C4-2B (cell line): ENCODE measurements around the gene RADIL.

Experiments used
- H3K27ac ChIP-seq: fragments of 450-650 bp; 2 replicates; pipeline ENCODE4 v1.5.1; 2017
- ZFX ChIP-seq: fragments of 450-650 bp; IDR thresholded peaks from 2 replicates; pipeline ENCODE4 v1.6.1; 2017
- TF ChIP-seq, protein P1 (sequence below): fragments of 450-650 bp; conservative IDR thresholded peaks from 2 replicates; pipeline ENCODE4 v1.5.1; 2017; ENCODE audit warnings: mild to moderate bottlenecking

Gene RADIL

DNA sequence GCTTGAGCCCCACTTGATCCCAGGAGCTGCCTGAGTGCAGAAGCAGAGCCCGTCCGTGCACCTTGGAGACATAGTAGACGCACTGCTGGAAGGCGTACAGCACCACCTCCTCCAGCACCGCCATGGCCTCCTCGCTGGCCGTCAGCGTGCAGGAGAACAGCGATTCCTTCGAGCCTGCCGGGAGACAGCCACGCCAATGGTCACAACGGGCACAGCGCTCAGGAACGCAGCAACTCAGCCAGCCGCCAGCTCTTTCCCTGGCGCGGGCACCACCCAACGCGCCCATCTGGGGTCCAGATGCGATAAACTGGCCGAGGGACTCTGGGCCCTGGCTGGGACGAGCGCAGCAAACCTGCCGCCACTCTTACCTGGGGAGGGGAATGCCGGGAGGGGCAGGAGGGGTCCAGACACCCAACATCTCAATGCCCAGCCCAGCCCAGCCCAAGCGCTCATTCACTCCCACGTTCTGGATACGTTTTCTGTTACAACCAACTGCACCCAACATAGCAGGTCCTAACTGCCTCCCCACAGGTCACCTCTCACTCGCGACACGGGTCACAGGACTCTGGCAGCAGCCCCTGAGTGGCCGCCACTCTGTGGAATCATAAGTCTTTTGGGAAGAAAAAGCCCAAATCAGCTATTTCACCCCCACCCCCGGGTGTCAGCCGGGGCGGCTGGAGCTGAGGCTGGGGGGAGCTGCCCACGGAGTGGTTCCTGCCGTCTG lies 66.2 kb downstream of the RADIL start:
- TF ChIP-seq, protein P1, sequence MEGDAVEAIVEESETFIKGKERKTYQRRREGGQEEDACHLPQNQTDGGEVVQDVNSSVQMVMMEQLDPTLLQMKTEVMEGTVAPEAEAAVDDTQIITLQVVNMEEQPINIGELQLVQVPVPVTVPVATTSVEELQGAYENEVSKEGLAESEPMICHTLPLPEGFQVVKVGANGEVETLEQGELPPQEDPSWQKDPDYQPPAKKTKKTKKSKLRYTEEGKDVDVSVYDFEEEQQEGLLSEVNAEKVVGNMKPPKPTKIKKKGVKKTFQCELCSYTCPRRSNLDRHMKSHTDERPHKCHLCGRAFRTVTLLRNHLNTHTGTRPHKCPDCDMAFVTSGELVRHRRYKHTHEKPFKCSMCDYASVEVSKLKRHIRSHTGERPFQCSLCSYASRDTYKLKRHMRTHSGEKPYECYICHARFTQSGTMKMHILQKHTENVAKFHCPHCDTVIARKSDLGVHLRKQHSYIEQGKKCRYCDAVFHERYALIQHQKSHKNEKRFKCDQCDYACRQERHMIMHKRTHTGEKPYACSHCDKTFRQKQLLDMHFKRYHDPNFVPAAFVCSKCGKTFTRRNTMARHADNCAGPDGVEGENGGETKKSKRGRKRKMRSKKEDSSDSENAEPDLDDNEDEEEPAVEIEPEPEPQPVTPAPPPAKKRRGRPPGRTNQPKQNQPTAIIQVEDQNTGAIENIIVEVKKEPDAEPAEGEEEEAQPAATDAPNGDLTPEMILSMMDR, result no peak
- no peak for TF ChIP-seq ZFX
- H3K27ac ChIP-seq, result no peak overlapping the region

DNA sequence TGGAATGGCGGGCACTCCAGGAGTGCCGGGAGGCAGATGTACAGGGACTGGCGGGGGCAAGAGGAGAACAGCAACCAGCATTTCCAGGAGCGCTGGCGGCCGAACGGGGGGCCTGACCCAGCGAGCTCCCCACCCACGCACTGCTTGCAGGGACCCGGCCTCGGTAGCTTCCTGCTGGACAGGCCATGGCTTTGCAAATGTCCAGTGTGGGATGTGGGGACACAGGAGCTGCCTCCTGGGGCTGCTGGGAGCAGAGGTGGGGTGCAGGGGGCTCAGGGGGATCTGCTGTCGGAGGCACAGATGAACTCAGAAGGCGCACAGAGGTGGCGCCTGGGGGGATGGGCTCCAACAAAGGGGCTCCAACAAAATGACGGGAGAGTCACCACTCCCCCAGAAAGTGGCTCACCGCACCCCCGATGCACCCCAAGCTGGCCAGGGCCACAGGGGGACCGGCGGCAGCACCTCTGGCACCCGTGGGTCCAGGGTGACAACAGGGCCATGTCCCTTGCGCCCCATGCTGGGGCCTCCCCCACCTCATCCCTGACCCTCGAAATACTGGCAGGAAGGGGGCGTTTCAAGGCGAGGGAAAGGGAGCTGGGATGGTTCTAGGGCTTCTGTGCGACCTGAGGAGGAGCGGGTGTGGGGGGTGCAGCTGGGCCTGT lies 67.0 kb downstream of the RADIL start:
- TF ChIP-seq, protein P1, result no peak
- TF ChIP-seq ZFX, result no peak
- H3K27ac ChIP-seq, result no peak overlapping the region

GRCh38 chr7:4815609-4816418 lies 67.7 kb downstream of the RADIL start:
- no peak overlapping the region for H3K27ac ChIP-seq
- no peak for TF ChIP-seq ZFX
- TF ChIP-seq, protein P1, result no peak; the same call in 1 of the 2 replicates

DNA sequence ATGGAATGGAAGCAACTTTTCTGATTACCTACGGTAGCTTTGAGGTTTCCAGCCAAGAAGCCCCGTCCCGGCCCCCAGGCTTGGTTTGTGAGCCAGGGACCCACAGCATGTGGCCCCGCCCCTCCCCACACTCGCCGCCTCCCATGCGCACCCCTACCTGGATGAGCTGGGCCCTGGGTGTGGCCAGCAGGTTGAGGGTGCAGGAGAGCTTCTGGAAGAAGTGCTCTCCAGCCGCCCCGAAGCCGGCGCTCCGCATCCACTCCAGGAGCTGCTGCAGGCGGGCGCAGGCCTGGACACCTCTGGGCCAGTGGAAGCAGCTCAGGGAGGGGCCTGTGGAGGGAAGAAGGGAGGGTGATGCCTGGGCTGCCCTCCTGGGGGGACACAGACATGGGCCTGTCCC lies 68.4 kb downstream of the RADIL start:
- no peak overlapping the region for H3K27ac ChIP-seq

DNA sequence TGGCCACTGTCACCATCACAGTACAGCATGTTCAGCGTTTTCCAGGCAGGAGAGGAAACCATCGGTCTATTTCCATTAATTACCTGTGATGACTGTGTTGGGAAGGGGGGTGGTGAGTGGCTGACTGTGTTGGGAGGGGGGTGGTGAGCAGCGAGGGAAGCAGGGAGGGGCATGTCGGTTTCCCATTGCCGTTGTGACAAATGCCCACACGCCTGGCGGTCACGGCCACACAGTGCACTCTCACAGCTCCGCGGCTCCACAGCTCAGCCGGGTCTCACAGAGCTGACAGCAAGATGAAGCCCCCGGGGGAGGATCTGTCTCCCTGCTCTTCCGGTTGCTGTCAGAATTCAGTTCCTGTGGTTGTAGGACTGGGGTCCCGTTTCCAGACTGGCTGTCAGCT lies 69.1 kb downstream of the RADIL start:
- H3K27ac ChIP-seq, result no peak overlapping the region
- no peak for TF ChIP-seq ZFX
- TF ChIP-seq, protein P1, result no peak

More for the DNA sequence above, 68.4 kb downstream of the RADIL start:
- no peak for TF ChIP-seq ZFX
- TF ChIP-seq, protein P1, result no peak

GRCh38 chr7:4809666-4810065 lies 73.8 kb downstream of the RADIL start:
- no peak overlapping the region for H3K27ac ChIP-seq
- TF ChIP-seq, protein P1, result no peak
- TF ChIP-seq ZFX, result no peak
